Measurements from ENCODE around the gene SDCCAG8. TPM values are rescaled to one million over a fixed set of nuclear protein-coding genes. Genes with fewer than 3 reads are reported as not detected.
A peak's percentile ranks its signal among the peaks of the same experiment; 100 is the strongest.

Gene SDCCAG8
- total and polyA plus RNA-seq, 2 of the 8 experiments (the other 6 are each of a cell fraction or from before 2014, with no cell fraction given): 15.6 to 21.0 TPM

- TF ChIP-seq CHD7 (IDR thresholded peaks at IDR 0.05; ENCODE audit: insufficient replicate concordance, low read length): no peak
- TF ChIP-seq RBBP5 (IDR thresholded peaks at IDR 0.05; ENCODE audit: borderline replicate concordance, low read depth, low read length): no peak
- peak; percentile 39; the same call in 1 of the 2 replicates for TF ChIP-seq KDM1A (IDR thresholded peaks at IDR 0.05; ENCODE audit: borderline replicate concordance, low read length)
These were observed 272.7 kb downstream of the SDCCAG8 start (continued) for GRCh38 chr1:243528459-243529121.

All from H1 (cell line).